ENCODE results near the gene CATSPERD. TPM values are rescaled to one million over a fixed set of nuclear protein-coding genes. Genes with fewer than 3 reads are reported as not detected.

Gene CATSPERD
- total and polyA plus RNA-seq, 9 of the 15 experiments (the other 6 are each of a cell fraction or from before 2014, with no cell fraction given): not detected

DNA sequence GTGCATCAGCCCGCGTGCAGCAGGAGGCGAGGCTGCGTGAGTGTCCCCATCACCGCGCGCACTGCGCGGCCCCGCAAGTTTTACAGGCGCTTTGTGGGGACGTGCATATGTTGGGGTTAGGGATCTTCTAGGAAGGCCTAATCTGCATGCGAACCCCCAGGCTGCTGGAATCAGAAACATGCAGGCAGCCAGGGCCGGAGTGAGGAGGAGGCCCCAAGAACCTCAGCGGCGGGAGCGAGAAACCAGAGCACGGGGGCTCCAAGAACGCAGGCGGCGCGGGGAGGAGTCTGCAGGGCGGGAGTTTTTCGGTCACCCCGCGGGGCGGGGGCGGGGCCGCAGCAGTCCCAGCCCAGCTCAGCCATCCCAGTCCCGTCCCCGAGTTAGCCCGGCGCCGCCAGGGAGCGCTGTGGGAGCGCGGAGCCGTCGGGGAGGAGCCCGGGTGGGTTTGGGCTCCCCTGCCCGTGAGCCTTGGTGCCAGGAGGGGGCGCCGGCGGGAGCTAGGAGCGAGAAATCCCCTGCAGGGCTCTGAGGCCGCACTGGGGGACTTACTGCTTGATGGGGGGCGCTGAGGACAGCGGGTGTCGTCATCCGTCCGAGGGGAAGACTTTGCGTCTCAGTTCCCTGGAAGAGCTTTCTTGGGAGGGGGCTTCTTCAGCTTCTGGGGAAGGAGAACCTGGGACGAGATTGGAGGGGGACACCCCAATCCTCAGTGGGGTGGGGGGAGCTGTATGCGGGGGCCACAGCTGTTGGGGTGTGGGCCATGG is 83.5 kb downstream of the CATSPERD start (continued):
- TF ChIP-seq, protein P1, sequence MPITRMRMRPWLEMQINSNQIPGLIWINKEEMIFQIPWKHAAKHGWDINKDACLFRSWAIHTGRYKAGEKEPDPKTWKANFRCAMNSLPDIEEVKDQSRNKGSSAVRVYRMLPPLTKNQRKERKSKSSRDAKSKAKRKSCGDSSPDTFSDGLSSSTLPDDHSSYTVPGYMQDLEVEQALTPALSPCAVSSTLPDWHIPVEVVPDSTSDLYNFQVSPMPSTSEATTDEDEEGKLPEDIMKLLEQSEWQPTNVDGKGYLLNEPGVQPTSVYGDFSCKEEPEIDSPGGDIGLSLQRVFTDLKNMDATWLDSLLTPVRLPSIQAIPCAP (CRISPR knock-in tag; IDR thresholded peaks at IDR 0.05; ENCODE audit: borderline replicate concordance): peak; percentile 92; the same call in 1 of the 2 replicates
- no peak for TF ChIP-seq CBFA2T2 (conservative IDR thresholded peaks at IDR 0.05)
- peak; percentile 3 for TF ChIP-seq ZFP36 (IDR thresholded peaks at IDR 0.05; ENCODE audit: low read depth, low read length, partially characterized antibody)
- 0 out of 2 replicates have a peak, but pooled peaks have one; percentile 12 for TF ChIP-seq ZNF707 (CRISPR knock-in tag; conservative IDR thresholded peaks at IDR 0.05)
- TF ChIP-seq, protein P2, sequence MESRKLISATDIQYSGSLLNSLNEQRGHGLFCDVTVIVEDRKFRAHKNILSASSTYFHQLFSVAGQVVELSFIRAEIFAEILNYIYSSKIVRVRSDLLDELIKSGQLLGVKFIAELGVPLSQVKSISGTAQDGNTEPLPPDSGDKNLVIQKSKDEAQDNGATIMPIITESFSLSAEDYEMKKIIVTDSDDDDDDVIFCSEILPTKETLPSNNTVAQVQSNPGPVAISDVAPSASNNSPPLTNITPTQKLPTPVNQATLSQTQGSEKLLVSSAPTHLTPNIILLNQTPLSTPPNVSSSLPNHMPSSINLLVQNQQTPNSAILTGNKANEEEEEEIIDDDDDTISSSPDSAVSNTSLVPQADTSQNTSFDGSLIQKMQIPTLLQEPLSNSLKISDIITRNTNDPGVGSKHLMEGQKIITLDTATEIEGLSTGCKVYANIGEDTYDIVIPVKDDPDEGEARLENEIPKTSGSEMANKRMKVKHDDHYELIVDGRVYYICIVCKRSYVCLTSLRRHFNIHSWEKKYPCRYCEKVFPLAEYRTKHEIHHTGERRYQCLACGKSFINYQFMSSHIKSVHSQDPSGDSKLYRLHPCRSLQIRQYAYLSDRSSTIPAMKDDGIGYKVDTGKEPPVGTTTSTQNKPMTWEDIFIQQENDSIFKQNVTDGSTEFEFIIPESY (CRISPR knock-in tag; IDR thresholded peaks at IDR 0.05): peak; percentile 95
- peak; percentile 87 for TF ChIP-seq CTBP1 (IDR thresholded peaks at IDR 0.05; ENCODE audit: borderline replicate concordance)
- no peak for TF ChIP-seq CREB1 (IDR thresholded peaks at IDR 0.05)
- peak; percentile 83 for TF ChIP-seq CREB1 (CRISPR knock-in tag; IDR thresholded peaks at IDR 0.05)
- no peak for TF ChIP-seq SOX6 (IDR thresholded peaks at IDR 0.05)
- TF ChIP-seq, protein P3, sequence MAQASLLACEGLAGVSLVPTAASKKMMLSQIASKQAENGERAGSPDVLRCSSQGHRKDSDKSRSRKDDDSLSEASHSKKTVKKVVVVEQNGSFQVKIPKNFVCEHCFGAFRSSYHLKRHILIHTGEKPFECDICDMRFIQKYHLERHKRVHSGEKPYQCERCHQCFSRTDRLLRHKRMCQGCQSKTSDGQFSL (CRISPR knock-in tag; IDR thresholded peaks at IDR 0.05): peak; percentile 76
- TF ChIP-seq, protein P3 (tag; IDR thresholded peaks at IDR 0.05): no peak
- TF ChIP-seq, protein P4, sequence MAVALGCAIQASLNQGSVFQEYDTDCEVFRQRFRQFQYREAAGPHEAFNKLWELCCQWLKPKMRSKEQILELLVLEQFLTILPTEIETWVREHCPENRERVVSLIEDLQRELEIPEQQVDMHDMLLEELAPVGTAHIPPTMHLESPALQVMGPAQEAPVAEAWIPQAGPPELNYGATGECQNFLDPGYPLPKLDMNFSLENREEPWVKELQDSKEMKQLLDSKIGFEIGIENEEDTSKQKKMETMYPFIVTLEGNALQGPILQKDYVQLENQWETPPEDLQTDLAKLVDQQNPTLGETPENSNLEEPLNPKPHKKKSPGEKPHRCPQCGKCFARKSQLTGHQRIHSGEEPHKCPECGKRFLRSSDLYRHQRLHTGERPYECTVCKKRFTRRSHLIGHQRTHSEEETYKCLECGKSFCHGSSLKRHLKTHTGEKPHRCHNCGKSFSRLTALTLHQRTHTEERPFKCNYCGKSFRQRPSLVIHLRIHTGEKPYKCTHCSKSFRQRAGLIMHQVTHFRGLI (CRISPR knock-in tag; IDR thresholded peaks at IDR 0.05): no peak
- TF ChIP-seq ETV6 (IDR thresholded peaks at IDR 0.05; ENCODE audit: borderline replicate concordance in 1 of 2, low read depth in 2 of 2, low read length in 1 of 2): no peak
- TF ChIP-seq ETV6 (CRISPR knock-in tag; IDR thresholded peaks at IDR 0.05; ENCODE audit: borderline replicate concordance): peak; percentile 99; the same call in 1 of the 2 replicates
- no peak for TF ChIP-seq KDM5B (IDR thresholded peaks at IDR 0.05; ENCODE audit: insufficient replicate concordance, low read depth, low read length)
- TF ChIP-seq DACH1 (IDR thresholded peaks at IDR 0.05; ENCODE audit: partially characterized antibody): peak; percentile 28
- TF ChIP-seq NCOA6 (IDR thresholded peaks at IDR 0.05): peak; percentile 89
- TF ChIP-seq, protein P5, sequence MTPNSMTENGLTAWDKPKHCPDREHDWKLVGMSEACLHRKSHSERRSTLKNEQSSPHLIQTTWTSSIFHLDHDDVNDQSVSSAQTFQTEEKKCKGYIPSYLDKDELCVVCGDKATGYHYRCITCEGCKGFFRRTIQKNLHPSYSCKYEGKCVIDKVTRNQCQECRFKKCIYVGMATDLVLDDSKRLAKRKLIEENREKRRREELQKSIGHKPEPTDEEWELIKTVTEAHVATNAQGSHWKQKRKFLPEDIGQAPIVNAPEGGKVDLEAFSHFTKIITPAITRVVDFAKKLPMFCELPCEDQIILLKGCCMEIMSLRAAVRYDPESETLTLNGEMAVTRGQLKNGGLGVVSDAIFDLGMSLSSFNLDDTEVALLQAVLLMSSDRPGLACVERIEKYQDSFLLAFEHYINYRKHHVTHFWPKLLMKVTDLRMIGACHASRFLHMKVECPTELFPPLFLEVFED (CRISPR knock-in tag; conservative IDR thresholded peaks at IDR 0.05): no peak
- TF ChIP-seq U2AF1 (optimal IDR thresholded peaks at IDR 0.05; ENCODE audit: low read depth, low read length): no peak
- no peak for TF ChIP-seq POLR2A (conservative IDR thresholded peaks at IDR 0.05)
- peak; percentile 23; the same call in 1 of the 2 replicates for TF ChIP-seq ZNF124 (CRISPR knock-in tag; IDR thresholded peaks at IDR 0.05)
- TF ChIP-seq ZNF197 (CRISPR knock-in tag; IDR thresholded peaks at IDR 0.05; ENCODE audit: low read depth): no peak

Data from K562 (cell line).